NCI-H345 treated with DMSO at 0.1 percent for 48 hours (cell line): Measurements from ENCODE around the gene C1QTNF6.
"Not testable (repeated sequence)": the region's sequence is repeated elsewhere in the genome, so short reads cannot be mapped to it uniquely, and the experiment has no call there.

Experiments
- DNase-seq: peaks from one replicate; lab custom pipeline; 2025; ENCODE audit not compliant: unreplicated experiment; lab: John Stamatoyannopoulos, UW

C1QTNF6 gene

DNA sequence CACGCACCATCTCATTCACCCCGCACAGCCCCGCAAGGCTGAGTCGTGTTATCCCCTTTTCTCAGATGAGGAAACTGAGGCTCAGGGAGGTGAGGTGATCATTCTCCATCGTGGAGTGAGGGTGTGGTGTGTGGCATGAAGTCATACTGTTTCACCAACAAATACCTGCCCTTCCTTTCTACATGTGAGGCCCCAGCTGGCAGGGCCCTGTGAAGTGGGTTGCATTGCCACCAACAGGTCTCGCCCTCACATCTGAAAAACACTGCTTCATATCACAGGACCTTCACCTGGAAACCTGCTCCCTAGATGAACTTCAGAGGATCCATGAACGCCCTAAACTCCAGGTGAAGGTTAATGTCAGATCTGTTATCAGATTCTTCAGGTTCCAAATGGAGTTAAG is 19.9 kb upstream of the C1QTNF6 start:
- DNase-seq = no peak

DNA sequence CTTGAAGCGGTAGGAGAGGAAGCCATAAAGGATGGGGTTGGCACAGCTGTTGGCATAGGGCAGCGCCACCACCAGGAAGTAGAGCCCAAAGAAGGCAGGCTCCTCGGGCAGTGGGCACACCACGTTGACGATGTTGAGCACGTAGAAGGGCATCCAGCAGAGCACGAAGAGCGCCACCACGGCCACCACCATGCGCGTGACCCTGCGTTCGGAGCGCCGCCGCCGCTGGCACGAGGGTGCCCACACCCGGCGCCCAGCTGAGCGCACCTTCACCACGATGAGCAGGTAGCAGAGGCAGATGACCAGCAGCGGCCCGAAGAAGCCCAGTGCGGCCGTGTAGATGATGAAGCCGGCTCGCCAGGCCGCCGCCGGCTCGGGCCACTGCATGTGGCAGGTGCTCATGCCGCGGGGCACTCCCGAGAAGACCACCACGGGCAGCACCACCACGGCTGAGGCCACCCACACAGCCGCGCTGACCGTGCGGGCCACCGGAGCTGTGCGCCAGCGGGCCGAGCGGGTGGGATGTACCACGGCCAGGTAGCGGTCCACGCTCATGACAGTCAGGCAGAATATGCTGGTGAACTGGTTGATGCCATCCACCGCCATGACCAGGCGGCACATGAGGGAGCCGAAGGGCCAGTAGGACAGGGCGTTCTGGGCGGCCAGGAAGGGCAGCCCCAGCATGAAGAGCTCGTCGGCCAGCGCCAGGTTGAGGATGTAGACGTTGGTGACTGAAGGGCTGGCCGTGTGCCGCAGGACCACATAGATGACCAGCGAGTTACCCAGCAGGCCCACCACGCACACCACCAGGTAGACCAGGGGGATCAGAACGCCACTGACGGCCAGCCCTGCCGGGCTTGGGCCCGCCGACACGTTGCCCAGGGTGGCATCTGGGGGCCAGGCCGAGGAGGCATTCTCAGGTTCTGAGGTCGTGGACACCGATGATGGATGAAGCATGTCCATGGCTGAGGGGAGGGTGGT is 19.1 kb upstream of the C1QTNF6 start:
- no peak for DNase-seq

DNA sequence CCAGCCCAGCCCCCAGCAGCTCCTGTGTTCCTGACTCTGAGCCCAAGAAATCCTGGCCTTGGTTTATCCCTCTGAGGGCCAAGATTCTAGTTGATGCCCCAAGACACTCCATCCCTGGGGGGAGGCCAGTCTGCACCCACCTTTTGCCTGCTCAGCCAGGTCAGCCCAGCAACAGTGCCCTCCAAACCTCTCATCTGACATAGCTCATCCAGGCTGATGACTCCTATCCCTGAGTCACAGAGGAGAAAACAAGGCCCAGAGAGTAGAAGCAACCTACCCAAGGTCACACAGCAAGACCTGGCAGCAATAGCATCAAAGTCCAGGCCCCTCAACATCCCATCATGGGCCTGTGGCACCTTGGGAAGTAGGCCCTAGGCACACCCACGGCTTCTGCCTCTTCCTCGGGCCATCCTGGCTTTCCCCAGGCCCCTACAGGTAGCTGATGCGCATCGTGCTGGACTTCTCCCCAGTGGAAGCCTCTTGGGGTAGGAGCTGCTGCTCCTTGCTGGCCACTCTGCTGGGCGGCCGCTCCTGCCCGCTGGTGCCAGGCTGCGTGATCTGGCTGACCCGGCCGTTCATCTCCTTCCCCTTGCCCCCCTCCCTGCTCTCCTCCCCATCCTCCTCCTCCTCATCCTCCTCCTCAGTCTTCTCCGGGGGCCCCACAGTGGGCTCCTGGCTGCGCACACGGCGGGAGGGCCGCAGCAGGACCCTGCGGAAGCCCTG is 18.2 kb upstream of the C1QTNF6 start:
- DNase-seq = no peak

DNA sequence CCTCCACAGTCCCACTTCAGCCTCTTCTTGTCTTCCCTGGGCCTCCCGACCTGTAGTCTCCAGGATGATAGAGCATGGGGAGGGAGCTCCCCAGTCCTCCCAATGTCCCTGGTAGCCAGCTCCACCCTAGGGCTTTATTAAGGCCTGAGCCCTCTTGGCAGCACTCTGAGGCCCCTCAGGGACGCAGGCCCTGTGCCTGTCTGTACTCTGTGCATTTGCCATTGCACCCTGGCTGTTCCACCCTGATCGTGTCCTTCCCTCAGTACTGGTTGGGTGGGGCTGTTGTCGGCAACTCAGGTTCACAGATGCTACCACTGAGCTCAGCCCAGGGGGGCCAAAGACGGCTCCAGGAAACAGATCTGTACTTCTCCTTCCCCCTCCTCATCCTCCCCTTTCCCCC is 17.0 kb upstream of the C1QTNF6 start:
- no peak for DNase-seq

DNA sequence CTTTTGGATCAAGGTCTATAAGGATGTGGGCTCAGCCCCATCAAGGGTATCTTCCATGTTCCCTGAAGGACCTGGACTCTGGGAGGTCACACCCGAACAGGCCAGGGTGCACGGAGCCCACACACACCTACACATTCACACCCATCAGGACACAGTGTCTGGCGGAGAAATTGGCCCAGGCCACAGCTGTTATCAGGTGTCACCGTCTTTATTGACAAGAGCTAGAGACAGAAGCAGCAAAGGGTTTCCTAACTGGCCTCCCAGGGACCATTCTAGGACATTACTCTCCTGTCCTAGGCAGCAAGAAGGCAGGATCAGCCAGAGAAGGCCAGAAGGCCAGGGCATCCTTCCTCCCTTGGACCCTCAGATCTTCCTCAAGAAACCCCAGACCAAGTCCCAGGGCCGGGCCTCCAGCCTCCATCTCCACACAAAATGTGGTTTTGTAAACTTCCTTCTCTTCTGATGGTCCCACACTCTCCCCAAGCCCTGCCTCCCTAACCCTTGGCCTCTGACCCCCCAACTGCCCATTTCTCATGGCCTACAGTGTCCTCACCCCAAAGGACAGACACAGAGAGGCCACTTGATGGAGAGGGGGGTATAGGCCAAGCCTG is 16.1 kb upstream of the C1QTNF6 start:
- no peak for DNase-seq

DNA sequence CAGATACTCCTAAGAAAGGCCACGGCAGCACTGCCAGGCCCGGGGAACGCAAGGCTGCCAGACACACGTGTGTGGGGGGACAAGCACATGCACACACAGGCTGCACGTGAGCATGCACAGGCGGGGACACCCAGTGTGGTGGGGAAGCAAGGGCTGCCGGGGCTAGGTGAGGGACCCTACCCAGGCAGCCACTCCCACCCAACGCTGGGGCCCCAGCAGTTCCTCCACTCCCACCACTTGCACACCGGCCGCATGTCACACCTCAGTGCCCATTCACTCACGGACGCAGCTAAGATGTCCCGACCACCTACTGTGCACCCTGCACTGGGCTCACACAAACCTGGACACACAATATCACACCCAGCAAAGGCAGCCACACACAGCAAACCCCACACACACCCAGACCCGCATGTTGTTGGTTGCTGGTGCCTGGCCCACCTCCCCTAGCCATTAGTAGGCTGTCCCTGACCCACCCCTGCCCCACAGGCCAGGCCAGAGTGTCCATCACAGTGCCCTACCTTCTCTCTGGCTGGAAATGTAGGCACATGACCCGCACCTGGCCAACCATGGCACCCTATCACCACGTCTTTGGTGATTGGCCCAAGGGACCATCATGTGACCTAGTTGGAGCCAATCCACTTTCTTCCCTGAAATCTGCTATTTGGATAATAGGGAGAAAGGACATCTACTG is 15.5 kb upstream of the C1QTNF6 start:
- no peak for DNase-seq

DNA sequence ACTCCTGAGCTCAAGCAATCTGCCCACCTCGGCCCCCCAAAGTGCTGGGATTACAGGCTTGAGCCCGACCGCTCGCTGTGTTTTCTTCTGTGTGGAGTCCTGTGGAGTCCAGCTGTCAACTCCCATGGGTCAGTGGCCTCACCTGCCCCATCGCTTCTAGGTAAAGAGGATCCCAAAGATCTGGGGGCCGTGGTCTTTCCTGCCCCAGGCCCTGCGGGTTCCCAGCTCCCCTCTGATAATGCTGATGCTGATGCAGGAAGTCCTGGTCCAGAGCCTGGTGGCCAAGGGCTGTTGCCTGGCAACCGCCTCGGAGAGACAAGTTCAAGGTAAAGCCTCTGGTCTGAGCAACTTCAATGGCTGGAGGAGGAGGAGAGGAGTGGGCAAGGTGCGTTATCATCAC is 14.7 kb upstream of the C1QTNF6 start:
- no peak for DNase-seq

DNA sequence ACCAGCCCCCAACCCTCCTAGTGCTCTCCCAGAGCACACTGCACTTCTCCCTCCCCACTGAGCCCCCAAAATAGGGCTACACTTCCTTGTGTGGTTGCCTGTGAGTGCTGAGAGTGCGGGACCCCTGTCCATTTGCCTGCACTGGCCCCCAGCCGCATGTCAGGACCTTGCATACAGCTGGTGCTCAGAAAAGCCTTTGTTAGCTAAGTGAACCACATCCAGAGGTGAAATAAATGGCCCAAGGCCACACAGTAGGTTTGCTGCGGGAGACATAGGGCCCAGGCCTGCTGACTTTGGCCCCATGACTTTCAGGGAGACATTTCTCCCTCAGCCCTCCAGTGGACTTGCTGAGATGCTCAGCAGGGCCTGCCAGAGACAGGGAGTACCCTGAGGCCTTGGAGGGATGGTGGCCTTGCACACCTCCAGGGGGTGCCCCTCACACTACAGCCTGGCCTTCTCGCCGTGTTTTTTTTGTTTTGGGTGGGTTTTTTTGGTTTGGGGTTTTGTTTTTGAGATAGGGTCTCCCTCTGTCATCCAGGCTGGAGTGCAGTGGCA is 14.0 kb upstream of the C1QTNF6 start:
- DNase-seq = no peak

DNA sequence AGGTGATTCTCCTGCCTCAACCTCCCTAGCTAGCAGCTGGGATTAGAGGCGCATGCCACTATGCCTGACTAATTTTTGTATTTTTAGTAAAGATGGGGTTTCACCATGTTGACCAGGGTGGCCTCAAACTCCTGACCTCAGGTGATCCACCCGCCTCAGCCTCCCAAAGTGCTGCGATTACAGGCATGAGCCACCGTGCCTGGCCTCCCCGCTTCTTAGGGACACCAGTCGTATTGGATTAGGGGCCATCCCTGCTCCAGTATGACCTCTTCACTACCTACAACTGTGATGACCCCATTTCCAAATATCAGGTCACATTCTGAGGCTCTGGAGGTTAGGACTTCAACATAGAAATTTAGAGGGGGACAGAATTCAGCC is 13.4 kb upstream of the C1QTNF6 start:
- DNase-seq = not testable (repeated sequence)

DNA sequence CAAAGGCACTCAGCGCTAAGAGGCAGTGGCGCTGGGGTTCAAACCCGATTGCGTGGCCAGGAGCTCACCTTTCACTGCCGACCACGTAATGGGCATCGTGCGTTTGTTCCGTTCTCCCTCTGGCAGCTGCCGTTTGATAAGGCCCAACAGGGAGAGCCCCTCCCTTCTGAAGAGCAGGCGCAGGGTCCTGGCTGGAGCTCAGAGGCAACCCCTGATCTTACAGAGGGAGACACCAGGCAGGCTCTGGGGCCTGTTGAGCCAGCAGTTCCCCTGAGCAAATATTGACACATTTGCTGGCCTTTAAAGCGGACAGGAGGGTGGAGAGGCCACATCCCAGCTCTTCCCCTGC is 11.7 kb upstream of the C1QTNF6 start:
- no peak for DNase-seq

DNA sequence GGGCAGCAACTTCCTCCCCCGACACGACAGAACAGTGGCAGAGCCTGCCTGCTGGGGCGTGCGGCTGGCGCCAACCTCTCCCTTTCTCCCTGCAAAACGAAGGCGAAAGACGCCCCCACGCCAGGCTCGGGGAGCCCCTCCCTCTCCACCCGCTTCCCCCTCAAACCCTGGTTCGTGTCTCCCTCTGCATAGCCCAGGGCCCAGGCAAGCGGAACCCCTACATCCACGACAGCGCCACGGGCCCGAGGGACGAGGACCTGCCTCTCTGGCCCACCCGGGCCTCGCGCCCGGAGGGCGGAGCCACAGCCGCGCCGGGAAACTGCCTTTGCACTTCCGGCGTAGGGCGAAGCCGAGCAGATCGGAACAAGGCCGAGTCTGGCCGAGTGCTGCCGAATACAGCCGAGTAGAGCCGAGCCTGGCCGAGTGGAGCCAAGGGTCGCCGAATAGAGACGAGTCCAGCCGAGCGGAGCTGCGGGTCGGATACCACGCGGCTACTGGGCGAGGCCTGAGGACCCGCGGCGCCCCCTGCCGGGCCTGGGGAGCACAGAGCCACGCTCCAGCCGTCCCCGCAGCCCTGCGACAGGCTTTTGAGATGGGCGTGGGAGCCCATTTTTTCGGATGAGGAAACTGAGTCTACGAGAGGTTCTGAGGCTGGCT is 11.2 kb upstream of the C1QTNF6 start:
- DNase-seq = peak; percentile 86

DNA sequence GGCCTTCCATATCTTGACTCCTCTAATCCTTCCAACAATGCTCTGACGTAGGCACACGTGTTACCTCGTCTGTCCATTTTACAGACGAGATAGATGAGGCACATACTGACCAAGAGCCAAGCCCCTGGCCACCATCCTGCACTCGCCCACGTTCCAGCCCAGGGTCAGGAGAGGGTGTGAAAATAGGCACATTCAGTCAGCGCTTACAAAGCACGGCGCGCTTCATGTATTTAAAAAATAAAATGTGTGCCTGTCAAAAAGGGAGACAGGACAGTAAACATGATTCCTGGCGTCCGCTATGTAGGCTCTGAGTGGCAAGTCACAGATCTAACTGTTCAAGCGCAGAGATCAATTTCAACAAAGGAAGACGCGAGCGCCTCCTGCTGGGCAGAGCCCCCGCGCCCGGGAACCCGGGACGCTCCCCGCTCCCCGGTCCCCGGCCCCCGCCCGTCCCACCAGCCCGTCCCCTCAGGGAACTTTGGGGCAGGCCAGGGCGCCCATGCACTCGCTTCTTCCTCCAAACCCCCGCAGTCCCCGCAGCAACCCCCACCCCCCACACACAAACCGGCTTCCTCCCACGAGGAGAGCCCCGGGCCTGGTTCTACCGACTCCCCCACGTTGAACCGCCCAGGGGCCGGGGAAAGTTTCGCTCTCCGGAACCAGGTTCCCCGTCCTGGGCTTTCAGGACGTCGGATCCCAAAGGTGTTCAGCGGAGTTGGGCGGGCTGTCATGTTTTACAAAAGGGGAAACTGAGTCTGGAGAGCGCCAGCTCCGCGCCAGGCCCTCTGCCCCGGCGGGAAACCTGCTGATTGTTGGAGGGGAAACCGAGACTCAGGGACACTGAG is 10.4 kb upstream of the C1QTNF6 start:
- peak; percentile 12 for DNase-seq

DNA sequence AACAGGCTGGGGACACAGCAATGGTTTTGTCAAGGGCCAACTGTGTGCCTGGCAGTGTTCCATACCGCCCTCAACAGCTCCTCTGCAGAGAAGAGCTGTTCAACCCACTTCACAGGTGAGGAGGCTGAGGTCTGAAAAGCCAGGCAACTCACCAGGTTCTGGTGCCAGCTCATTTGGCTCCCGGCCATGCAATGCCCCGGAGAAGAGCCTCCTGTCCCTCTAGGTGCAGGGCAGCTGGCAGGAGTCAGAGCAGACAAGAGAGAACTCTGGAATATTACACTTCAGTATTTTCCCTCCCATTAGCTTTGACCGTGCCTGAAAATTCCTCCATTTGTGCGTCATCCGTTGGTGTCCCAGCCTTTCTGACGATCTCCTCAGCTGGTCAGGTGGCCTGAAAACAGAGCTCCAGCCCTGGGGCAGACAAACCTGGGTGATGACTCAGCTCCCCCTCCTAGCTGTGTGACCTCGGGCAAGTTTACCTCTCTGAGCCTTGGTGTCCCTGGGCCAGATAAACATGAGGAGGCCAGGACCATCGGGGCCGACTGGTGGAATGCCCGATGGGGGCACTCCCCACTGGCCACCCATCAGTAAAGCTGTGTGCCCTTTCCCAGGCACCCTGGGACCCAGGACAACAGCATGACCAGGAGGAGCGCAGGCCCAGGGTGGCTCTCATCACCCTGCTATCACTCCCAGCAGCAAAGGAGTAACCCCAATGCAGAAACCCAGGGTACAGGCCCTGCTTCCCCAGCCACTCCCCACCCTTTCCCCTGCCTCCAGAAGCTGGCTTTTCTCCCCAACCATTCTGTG is 9.6 kb upstream of the C1QTNF6 start:
- no peak for DNase-seq

DNA sequence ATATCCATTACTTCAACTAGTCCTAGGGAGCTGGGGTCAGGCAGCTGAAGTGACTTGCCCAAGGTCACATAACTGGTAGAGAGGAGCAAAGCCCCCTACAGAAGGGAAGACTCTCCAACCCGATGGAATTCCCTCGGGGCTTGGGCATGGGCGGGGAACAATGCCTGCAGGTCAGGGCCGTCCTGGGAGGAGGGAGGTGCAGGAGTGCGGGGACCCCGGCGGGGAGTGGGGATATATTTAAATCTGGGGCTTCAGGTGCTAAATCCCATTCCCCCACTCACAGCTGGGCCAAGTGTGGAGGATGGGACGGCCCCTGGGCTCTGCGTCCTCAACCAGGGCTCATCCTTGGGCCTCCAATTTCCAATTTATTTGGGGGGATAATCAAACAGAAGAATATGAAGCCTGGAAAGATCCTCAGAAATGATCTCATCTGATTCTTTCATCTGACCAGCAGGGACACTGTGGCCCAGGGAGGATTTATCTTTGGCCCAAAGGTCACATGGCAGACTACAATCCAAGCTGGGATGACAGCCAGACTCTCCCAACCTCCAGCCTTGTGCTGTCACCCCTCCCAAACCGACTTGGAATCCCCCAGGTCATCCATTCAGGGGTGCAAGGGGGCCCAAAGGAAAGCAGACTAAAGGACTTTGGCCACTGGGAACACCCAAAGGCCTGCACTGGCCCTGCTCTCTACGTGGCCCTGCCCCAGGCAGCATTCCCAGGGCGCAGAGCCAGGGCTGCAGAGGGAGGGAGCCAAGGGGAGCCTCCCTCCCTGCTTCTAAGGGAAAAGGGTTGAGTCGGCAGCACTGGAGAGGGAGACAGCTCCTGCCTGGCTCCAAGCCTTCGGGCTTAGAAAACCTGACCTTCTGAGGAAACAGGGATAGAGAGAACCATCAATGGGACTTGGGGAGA is 8.7 kb upstream of the C1QTNF6 start:
- no peak for DNase-seq

DNA sequence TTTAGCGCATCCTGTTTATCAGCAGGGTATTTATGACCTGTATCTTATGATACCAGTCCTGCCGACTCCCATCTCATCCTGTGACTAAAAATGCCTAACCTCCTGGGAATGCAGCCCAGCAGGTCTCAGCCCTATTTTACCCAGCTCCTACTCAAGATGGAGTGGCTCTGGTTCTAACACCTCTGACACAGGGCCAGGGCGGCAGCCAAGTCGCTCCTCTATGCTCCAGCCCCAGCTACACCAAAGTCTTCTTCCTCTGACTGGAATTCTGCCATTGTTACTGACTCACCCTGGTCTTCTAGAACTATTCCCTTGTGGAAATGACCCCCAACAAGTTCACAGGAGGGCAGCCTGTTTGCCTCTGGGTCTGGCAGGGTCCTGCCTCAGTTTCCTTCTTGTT is 7.9 kb upstream of the C1QTNF6 start:
- peak; percentile 2 for DNase-seq

DNA sequence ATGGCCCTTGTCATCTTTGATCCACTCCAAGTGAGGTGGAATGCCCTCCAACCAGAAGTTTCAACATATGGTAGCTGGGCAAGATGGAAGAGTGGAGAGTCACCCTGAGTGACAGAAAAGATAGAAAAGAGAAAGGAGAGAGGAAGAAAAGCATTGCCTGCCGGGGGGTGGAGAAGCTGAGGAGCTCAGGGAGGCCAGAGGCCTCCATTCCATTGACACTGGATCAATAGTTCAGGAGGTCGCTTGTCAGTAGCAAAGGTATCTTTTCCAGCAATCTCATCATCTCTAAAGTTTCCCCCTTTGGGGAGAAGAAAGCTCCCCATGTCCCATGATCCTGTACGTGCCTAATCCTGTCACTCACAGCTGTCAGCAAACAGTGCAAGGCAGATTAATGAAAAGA is 6.7 kb upstream of the C1QTNF6 start:
- DNase-seq = no peak

DNA sequence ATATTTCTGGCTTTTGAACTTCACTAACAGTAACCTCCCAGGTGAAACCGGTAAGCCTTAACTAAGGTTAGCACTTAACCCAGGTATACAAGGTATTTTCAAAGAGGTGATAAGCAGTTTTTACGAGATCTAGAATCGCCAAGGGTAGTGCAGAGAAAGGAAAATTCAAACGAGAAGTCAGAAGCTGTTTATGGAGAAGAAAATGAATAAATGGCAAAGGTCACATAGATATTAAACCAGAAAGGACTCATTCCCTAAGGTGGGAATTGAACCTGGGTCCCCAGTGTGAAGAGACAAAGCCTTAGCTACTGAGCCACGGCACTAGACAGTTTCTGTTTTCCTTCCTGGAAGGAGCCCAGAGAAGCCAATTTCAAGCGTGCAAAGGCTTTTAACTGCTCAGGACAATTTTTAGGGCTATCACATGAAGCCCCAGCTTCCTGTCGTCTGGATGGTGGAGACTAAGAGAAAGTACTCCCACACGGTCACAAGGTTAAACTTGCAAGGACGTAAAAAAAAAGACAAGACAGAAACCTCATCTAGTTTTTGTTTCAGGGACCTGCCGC is 5.7 kb upstream of the C1QTNF6 start:
- DNase-seq = no peak
